T-helper 2 cell treated with Interferon-gamma antibody and Interleukin-4, amounts not matched to agents 100 ng/mL and 5 ng/mL, for 36 hours (primary cell): ENCODE results near the gene FAM221B. TPM values are rescaled to one million over a fixed set of nuclear protein-coding genes. Genes with fewer than 3 reads are reported as not detected.

Experiments used
- intact Hi-C: fragments of 100-400 bp; cut with micrococcal nuclease; formaldehyde crosslinking; loops from one replicate; pipeline ENCODE4 v1.15.1; 2023
- total RNA-seq: library from RNA; stranded (reverse); gene quantifications from 2 replicates; pipeline ENCODE4 v1.2.3, GENCODE V29; 2022

FAM221B gene
- total RNA-seq, 1 donor from 2014 or later: not detected

DNA sequence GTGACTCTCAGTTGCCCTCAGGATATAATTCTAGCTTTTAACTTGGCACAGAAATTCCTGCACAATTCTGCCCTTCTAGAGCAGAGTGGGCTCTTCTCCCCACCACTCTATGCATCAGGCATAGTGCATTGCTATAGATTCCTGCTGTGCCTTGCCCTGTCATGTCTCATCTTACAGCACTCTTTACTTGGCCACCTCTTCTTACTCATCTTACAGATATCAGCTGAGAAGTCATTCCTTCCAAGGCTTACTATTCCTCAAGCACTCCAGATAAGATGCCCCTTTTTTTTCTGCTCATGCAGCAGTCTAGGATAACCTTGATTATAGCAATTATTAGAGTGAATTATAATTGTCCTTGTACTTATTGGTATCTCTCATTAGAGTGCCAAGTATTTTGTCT lies 5.6 kb downstream of the FAM221B start:
- intact Hi-C loops: no loop called here

DNA sequence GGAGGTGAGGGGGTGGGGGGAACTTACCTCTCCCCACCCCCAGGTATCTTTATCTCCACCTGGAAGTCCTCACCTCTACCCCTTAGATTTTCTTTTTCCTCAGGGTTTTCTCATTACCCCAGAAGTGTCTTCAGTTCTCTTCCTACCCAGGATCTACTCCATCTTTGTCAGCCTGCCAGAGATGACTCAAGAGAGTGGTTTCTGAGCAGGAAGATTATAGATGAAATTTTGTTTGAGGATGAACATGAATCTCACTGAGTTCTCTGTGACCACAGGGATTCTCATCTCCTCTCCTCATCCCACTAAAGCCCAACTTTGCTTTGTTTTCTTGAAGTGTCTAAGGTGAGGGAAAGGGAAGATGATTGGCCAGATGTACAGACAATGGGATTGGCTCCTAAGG lies 8.5 kb downstream of the FAM221B start:
- intact Hi-C loops: no loop called here

DNA sequence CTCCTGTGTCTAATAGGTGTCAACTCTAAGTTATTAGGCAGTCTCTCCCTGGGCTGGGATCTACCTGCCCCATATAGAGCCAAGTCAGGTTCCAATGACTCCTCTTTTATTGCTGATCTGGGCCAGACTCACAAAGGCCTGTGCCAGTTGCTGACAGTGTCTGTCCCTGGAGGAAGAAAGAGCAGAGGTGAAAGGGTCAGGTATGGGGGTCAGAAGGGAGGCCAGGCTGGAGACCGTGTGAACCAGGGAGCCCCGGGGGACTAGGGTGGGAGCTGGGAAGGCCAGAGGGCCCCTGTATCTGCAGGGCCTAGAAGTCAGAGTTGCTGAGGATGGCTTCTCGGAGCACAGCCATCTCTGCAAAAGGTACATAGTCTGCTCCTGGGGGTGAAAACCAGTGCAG lies 10.2 kb downstream of the FAM221B start:
- intact Hi-C loops: no loop called here

DNA sequence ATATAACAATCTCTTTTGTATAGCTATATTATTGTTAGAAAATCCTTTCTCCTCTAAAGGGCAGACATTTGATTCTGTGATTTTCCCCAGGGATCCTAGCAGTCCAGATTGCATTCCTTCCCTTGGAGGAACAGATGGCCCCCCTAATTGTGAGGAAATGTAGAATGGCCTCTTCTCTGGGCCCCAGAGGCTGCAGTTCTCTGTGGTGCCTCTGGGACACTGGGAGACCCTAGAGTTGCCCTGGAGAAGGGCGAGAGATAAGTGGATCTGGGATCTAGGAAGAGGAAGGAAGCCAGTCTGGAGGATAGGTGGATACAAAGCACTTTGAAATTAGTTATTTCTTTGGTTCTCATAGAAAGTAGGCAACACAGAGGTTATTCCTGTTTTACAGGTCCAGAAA lies 11.8 kb downstream of the FAM221B start:
- intact Hi-C loops: no loop called here

DNA sequence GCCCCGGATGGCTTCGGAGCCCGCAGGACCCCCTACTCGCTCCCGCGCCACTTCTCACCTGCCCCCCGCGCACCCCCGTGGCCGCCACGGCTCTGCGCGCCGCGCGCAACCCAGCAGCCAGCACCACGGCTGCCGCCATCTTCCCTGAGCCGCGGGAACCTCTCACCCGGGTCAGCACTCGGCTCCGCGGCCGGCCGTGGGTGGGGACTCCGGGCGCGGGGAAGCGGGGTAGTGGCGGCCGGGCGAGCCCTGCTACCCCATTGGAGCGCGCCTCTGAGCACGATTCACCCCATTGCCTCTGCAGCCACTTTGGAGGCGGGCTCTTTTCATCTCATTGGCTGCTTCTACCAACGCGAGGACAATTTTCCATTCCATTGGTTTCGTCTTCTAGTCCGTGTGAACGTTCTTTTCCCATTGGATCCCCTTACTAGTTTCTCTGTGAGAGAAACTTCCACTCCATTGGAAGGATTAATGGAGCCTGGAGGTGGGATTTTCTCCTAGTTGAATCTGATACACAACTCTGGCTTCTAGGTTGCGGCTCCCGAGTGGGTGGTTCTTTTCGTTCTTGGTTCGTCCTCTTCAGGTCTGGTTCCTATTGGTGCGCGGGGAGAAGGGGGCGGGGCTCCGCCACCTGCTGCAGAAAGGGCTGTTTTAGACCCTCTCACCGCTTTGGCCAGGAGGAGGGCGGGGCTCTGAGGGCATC lies 13.5 kb downstream of the FAM221B start, which contains the start of gene HINT2:
Gene HINT2 (minus strand): TSS at position 202 of the 703 bp plus-strand sequence. CDS start 63 bp downstream, at position 139.
- intact Hi-C loops: loop anchor here (1.0 to 5.0 kb wide), 6 partner anchors 14 to 743 kb away; partner anchors contain the start of genes ATOSB, GBA2, RGP1 and TMEM8B

DNA sequence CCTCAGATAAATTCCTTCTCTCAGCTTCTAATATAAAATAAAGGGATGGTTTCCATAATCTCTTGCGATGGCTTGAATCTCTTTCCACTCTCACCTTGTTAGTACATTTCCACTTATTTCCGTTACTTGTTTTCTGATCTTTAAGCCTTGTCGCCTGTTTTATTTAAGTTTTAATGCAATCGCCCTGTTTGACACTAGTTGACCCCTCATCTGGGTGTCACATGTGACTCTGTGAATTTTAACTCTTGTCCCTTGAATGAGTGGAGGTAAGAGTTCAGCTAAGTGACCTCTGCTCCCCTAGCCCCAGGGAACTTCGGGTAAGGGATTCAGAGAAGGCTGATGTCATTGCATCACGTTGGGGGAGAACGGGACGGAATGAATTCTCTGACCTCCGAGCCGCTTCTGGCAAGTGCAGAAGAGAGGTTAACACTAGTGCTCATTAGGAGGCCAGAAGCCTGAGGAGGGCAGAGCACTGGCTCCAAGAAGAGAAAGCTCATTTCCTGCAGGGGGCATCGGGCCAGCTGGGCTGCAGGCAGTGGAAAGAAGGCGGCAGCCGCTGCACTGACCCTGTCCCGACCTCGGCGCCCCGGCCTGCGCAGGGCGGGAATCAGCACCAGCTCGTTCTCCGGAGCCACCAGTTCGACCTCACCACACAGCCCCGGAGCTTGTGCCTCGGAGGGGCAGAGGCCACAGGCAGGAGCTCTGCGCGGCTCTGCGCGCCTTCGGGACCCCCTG lies 14.3 kb downstream of the FAM221B start:
- intact Hi-C loops: loop anchor here (2.0 to 5.0 kb wide), 4 partner anchors 65 to 742 kb away; partner anchors contain the start of genes ATOSB, GBA2, RGP1 and VCP

DNA sequence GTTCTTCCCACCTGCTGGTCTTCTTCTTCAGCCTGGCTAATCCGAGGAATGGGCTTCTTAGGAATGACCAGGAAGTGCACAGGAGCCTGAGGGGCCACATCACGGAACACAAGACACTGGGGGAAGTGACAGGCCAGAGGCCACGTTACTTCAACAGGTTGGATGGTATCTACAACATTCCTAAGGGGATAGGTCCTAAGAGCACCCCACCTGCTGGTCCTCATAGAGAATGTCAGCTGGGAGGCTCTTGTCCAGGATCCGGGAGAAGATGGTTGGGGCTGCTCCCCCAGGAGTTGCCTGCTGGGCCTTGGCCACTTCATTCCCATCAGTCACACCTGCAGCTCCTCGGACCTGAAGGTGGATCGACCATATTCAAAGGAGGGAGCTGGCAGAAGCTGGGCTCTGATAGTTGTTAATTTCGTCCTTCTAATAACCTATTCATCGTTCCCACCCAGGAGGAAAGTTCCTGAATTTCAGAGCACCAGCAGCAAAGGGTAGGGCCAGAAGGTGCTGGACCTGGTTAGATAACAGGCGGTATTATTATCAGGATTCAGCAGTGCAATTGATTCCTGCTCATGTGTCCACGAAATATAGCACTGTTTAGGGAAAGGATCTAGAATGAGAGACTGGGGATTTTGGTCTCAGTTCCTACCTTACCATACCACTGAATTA lies 15.0 kb downstream of the FAM221B start:
- intact Hi-C loops: loop anchor here (2.0 to 5.0 kb wide), 5 partner anchors 57 to 741 kb away; partner anchors contain the start of genes ATOSB, GBA2, RGP1 and VCP

DNA sequence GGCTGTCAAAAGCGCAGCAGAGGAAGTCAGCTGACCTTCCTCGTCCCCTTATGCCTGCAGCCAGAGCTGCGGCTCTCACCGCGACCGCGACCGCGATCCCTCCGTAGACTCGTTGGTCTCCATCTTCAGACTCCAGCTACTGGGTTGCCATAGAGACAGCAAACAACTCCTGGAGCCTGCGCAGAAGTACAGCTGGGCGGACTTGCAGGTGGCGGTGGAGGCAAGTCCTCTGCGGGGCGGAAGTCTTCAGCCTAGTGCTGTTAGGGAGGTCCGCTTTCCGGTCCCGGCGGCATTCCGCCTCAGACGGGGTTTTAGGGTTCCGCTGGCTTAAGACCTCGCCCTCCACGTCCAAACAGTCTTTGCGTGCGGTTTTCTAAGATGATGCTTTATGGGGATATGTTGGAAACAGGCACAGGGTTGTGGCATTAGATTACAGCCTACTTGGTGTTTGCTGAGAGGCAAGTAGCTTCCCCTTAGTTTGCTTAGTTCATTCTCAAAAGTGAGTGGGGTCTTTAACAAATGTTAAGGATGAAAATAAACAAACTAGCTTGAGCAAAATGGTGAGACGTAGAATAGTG lies 16.4 kb downstream of the FAM221B start, which contains the start of gene SPAG8:
Gene SPAG8 (minus strand): TSS at position 238 of the 578 bp plus-strand sequence. CDS start 115 bp downstream, at position 123.
- intact Hi-C loops: loop anchor here (1.0 to 5.0 kb wide), 5 partner anchors 22 to 740 kb away; partner anchors contain the start of genes CREB3, TLN1 and VCP

DNA sequence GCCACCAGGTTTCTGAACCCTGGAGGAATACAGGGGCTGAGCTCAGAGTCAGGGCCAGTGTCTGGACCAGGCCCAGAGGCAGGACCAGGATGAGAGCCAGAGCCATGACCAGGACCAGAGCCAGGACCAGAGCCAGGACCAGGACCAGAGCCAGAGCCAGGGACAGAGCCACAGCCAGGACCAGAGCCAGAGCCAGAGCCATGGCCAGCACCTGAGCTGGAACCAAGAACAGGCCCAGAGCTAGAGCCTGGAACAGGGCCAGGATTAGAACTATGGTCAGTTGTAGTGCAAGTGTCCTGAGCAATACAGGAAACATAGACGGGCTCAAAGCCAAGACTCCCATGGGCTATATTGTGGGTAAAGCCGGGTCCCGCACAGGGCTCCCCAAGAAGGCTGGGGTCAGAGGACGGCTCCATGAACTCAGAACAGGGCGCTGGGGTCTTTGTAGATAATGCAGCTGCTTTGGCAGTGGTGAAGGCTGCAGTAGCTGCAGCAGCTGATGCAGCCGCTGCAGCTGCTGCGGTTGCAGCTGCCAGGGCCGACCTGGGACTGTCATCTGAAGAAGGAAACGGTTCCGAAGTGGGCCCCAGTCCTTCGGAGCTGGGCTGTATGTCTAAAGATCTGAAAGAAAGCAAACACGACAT lies 17.0 kb downstream of the FAM221B start:
- intact Hi-C loops: loop anchor here (1.0 to 5.0 kb wide), 5 partner anchors 21 to 739 kb away; partner anchors contain the start of genes CREB3, TLN1 and VCP

DNA sequence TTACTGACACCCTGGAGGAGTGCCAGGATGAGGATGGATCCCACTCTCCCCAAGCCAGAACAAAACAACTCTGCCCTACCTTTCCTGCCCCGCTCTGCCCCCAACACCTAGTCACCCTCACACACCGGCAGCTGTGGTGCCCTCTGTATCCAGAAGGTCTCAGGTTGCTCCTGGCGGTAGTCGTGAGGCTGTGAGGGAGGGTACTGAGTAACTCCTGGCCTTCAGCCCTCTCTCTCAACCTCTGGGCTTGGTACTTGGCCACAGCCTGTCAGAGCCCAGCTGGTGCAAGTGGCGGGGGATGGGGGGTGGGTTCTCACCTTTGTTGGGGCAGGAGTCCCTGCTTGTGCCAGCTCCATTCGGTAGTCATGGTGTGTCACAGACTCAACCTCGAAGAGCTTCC lies 18.4 kb downstream of the FAM221B start:
- intact Hi-C loops: loop anchor here (5.0 kb wide), 2 partner anchors 163 to 738 kb away; partner anchors contain the start of gene VCP

DNA sequence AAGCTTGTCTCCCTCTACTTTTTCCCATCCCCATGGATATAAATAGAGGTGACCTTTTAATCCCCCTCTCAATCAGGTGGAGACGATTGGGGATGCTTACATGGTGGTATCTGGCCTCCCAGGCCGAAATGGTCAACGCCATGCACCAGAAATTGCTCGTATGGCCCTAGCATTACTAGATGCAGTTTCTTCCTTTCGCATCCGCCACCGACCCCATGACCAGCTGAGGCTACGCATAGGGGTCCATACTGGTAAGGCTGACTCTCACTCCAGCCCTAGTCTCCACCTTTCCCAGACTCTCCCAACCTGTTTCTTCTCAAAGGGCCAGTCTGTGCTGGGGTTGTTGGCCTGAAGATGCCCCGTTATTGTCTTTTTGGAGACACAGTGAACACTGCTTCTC lies 20.1 kb downstream of the FAM221B start:
- intact Hi-C loops: no loop called here

DNA sequence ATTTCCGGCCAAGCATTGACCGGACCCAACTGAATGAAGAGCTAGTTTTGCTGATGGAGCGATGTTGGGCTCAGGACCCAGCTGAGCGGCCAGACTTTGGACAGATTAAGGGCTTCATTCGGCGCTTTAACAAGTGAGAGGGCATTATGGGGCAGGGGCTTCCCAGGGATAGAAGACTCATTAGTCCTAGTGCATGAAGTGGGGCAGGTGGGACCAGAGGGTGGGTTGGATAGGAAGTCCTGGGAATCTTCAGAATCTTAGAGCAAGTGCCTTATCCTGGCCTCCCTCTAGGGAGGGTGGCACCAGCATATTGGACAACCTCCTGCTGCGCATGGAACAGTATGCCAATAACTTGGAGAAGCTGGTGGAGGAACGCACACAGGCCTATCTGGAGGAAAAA lies 22.4 kb downstream of the FAM221B start:
- intact Hi-C loops: no loop called here

DNA sequence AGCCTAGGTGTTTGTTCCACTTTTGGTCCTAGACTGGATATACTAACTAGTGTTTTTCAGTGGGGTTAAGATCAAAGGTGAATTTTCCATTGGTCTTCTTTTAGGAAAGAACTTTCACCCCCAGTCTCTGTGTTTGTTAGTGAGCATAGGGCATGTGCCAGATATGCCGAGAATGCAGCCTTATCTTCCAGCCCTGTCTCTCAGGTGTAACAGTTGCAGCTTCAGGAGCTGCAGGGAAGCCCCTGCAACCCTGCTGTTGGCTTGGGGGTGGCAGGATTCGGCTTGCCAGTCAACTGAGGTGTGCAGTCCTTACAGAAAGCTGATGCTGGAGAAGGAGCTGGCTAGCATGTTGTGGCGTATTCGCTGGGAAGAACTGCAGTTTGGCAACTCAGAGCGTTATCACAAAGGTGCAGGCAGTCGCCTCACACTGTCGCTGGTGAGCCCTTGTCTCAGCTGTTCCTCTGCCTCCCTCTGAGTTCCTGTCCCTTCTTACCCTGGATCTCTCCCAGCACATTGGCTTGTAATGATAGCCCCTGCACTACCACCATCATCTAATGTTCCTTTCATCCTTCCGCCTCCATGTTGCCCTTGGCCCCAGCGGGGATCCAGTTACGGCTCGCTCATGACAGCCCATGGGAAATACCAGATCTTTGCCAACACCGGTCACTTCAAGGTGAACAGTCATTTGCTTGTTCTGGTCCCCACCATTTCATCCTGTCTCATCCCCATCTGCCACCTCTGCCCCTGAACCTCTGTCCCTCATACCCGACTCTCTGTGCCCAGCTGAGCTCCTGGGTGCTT lies 27.0 kb downstream of the FAM221B start:
- intact Hi-C loops: no loop called here

DNA sequence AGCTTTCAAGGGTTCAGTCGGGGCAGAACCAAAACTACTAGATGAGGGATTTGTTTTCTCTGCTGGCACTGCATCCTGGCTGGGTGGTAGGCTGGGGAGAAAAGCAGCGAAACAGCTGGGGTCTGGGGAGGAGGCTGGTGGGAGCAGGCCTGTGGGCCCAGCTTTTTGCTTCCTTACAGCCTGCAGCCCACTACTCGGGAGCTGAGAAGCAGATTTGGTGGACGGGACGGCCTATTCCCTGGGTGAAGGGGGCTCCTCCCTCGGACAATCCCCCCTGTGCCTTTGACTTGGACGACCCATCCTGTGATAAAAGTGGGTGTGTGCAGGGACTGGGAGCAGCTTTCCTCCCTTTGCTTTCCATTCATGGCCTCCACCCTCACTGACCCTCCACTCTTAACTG lies 28.0 kb downstream of the FAM221B start:
- intact Hi-C loops: no loop called here

DNA sequence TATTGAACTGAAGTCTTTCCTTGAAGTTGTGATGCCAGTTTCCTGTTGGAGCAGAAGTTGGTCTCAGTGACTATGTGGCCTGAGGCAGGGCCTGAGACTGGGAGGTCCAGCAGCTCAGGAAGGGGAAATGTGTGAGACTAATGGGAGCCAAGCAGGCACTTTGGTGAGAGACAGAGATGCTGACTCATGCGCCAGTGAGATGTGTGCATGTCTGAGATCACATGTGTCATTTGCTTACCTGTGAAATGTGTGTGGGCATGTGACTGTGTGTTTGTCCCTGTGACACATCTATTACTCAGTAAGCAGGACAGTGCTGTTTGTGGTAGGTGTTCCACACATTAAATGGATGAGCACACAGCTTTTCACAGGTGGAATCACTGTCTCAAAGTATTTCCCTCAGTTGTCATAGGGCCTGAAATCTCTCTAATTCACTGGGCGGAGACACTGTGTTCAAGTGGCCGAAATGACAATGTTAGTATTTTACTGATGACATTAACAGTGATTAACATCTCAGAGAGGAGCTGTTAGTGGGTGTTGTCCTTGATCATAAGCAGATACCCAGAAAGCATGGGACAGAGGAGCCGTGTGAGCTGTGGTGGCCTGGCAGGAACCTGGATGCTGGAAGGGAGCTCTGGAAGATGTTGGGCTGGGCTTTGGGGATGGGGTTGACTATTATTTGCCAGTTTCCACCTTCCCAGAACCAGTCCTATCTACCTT lies 29.7 kb downstream of the FAM221B start:
- intact Hi-C loops: no loop called here

DNA sequence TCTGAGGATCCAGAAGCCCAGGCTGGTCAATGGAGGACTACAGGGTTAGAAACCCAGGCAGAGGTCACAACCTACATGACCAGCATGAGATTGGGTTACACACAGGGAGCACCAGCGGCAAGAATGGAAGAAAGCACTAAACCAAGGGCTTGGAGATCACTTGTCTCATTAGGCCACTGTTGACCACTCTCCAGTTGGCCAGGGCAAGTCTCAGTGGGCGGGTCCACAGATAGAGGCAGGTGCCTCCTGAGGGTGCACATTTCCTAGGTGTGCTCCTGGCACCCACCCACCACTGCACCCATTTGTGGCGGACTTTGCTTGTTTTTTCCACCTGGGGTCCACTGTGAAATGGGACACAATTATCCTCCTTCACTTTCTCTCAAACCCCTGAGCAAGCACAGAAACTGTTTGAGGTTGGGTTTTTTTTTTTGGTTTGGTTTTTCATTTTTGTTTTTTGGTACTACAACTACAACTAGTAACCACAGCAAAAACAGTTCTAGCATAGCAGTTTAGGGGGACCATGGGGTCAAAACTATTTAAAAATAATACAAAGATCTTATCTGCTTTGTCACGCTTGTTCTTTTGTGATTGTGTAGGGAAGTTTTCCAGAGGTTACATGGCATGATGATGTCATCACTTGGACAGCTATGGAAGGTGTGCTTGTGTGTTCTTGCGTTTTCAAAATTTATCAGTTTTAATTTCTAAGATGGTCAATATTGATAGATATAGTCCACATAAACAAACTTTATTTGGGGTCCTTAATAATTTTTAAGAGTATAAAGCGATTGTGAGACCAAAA lies 31.0 kb downstream of the FAM221B start:
- intact Hi-C loops: no loop called here

DNA sequence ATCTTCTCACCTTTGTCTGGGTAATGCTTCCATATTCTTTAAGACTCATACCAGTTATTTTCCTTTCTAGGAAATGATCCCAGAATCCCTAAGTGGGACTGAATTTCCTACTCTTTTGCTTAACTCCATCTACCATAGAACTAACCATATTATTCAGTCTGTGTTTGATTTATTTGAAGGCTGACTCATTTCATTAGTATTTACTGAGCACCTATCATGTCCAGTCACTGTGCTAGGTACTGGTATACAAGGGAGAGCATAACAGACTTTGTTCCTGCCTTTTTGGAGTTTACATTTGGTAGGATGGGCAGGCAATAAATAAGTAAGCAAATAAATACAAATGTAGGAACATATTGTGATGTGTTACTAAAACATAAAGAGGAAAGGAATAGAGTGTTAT lies 32.8 kb downstream of the FAM221B start:
- intact Hi-C loops: no loop called here

DNA sequence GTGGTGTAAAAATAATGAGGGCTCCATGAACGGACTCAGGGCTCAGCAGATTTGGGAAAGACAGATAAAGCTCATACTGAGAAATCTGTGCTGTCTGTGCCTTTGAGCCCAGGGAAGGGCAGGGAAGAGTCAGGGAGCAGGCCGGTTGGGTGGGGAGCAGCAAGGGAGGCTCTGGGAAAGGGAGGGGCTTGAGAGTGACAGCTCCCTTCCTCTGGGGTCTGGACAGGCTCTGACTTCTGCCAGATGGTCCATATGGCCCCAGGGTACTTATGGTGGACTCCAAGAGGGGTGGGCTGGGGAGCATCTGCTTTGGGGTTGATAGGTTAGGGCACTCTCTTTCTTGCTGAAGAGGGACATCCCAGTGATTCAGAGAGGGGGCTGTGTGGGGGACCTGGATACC lies 35.1 kb downstream of the FAM221B start:
- intact Hi-C loops: no loop called here
